Smooth muscle cell of the brain vasculature (primary cell): ENCODE data around the gene KCP.

ENCODE experiments used
- DNase-seq: peaks from one replicate; pipeline ENCODE4 v3.0.0-alpha.2; 2012; ENCODE audit warnings: low read depth, low spot score

Gene KCP

GRCh38 chr7:128858380-128859231, 51.9 kb downstream of the KCP start:
- DNase-seq = no peak

- no peak for DNase-seq
Measured at GRCh38 chr7:128856001-128856718, 54.3 kb downstream of the KCP start.

- no peak for DNase-seq
Measured at GRCh38 chr7:128855559-128855958, 55.0 kb downstream of the KCP start.

- DNase-seq = no peak
Measured at GRCh38 chr7:128854396-128854795, 56.1 kb downstream of the KCP start.

GRCh38 chr7:128853799-128854198, 56.7 kb downstream of the KCP start:
- DNase-seq = no peak

GRCh38 chr7:128852537-128853254, 57.8 kb downstream of the KCP start:
- DNase-seq = no peak

- no peak for DNase-seq
Measured at GRCh38 chr7:128849804-128850490, 60.6 kb downstream of the KCP start.

GRCh38 chr7:128849156-128849515, 61.4 kb downstream of the KCP start:
- no peak for DNase-seq

- DNase-seq = no peak
Measured at GRCh38 chr7:128848289-128849155, 62.0 kb downstream of the KCP start.

GRCh38 chr7:128847721-128848211, 62.7 kb downstream of the KCP start:
- DNase-seq = no peak

- DNase-seq = no peak
Measured at GRCh38 chr7:128846781-128847444, 63.6 kb downstream of the KCP start.

GRCh38 chr7:128845987-128846386, 64.5 kb downstream of the KCP start:
- DNase-seq = no peak

GRCh38 chr7:128845475-128845874, 65.0 kb downstream of the KCP start:
- DNase-seq = no peak

GRCh38 chr7:128844777-128845311, 65.7 kb downstream of the KCP start:
- DNase-seq = no peak

GRCh38 chr7:128843938-128844621, 66.4 kb downstream of the KCP start:
- no peak for DNase-seq

- no peak for DNase-seq
Measured at GRCh38 chr7:128842674-128843641, 67.6 kb downstream of the KCP start.

GRCh38 chr7:128841921-128842673, 68.4 kb downstream of the KCP start:
- no peak for DNase-seq
